ENCODE measurements around the gene MPRIP.
"Not testable (repeated sequence)": the region's sequence is repeated elsewhere in the genome, so short reads cannot be mapped to it uniquely, and the experiment has no call there.

The MPRIP gene

DNA sequence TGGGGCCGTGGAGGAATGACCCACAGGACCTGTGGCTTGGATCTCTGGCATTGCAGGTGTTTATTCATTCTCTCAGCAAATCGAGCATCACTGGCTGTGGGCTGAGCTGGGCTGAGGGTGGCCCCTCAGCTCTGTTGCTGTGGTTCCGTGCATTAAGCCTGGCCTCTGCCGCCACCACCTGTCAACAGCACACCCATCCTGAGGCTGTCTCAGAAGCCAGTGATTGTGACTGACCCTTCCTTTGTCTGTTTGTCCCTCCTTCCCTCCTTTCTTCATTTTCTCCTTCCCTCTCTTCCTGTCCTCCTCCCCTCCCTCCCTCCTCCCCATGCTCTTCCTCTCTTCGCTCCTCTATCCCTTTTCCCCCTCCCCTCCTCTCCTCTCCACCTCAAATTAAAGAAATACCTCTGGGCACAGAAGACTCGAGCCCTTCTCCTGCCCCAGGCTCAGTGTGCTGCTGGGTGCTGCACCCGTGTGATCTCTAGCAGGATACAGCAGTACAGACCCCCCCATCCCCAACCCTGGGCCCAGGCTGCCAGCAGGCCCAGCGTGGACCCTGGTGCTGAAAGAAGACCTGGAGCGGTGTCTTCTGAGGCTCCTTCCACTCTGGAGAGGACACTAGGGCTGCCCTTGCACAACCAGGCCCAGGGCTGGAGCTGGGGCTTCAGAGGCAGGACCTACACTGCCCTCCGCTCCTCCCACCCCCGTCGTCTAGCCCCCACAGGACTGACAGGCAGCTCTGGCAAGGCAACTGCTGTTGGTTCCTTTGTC is 88.0 kb downstream of the MPRIP start:
- no peak for DNase-seq

- DNase-seq: no peak
These were observed 89.6 kb downstream of the MPRIP start for GRCh38 chr17:17131839-17132238.

DNA sequence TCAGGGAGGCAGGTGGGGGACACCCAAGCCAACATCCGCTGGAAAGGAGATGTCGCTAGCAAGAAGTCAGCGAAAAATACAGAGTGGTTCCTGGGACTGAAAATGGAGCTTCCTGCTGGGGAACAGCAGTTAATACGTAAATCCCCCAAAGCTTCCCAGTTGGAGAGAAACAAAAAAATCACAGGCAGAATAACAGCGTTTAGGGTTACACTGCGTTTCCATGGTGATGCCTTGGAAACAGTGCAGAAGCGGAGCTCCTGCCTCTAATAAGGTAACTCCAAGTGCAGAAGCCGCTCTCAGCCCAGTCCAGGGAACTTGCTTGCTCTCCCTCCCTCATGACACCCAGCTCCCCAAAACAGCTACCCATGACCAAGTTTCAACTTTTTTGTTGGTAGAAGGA is 90.5 kb downstream of the MPRIP start:
- no peak for DNase-seq

GRCh38 chr17:17134051-17134956 is 92.0 kb downstream of the MPRIP start:
- no peak for DNase-seq

DNA sequence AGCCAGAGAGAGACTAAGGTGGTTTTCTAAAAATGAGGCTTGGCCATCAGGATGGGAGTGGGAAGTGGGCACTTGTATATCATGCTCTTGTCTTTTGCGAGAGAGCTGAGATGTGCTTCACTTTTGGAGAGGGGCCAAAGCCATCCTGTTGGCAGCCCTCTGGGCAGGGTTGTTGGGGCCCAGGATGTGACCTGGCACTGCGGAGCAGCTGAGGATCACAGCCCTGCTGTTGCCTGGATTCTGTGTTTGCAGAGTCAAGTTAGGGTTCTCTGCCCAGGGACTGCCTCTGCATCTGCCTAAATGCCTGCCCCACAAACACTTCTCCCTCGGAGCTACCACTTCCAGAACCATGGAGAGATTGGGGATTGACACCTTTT is 92.7 kb downstream of the MPRIP start:
- DNase-seq: no peak

GRCh38 chr17:17136221-17136620 is 94.0 kb downstream of the MPRIP start:
- not testable (repeated sequence) for DNase-seq

GRCh38 chr17:17137731-17138585 is 95.7 kb downstream of the MPRIP start:
- no peak for DNase-seq

DNA sequence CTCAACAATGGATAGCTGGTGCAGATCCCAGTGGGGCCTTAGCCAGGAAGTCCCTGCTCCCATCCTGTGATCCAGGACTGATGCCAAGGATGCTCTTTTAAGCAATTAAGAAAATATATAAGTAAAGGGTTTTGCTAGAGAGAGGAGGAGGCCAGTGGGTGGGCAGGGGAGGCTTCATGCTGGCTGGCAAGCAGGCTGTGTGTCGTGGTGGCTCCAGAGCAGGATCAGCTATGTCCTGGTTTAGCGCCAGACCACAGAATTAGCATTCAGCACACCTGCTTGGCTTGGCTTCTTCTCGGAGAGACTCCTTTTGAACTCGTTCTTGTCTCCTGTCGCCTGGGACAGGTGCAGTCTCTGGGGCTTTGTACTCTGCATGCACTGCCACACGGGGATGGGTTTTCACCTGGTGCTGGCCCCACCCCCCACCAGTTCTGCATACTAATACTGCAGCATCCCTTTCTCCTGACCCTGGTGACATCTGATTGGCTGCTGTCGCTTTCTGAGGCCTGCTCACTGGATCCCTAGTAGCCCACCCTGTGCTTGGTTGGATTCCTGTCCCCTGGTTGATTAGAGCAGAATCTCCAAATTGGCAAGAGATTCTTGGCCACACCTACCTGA is 97.8 kb downstream of the MPRIP start:
- DNase-seq: no peak

GRCh38 chr17:17140590-17140980 is 98.3 kb downstream of the MPRIP start:
- DNase-seq: no peak

DNA sequence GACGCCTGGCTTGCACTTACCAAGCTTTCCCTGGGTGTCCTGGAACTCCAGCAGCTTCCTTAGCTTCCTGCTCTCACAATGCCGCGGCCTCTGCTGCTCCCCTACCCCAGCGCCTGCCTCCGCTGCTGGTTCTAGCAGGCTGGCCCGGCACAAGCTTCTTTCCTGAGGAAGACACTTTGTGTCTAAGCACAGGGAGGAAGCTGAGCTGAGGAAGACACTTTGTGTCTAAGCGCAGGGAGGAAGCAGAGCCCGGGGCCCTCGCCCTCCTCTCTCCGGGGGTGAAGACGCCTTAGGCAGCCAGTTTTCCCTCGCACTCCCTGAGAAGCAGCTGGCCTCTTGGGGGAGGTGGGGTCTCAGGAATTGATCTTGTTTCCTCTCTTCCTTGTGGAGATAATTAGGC is 99.0 kb downstream of the MPRIP start:
- no peak for DNase-seq

DNA sequence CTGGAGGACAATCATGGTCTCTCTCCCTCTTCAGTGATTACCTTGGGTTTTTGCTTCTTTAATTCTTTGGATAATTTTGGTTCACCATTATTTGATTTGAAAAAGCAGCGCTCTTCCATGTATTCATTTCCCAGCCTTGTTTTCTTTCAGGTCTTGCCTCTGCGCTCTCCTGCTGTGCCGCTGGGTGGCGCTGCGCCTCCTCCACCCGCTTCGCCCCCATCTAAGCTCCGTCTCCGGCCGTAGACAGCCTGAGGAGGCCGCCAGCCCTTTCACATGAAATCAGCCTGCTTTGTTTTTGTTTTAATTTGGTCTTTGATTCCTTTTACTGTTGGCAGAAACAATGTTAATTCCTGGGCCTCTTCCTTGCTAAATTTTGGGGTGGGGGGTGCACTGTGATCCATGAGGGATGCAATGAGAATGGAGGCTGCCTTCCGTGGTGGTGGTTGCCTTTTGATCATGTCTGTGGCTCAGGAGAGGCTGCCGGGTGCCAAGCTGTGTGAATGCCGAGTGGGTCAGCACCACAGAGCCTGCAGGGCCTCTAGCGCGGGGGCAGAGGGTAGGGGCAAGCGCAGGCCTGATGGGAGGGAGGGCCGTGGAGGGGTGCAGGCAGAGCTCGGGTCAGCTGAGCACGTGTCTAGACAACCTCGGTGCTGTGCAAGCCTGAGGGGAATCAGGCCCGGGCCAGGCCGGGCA is 99.7 kb downstream of the MPRIP start:
- DNase-seq: no peak

GRCh38 chr17:17142556-17142955 is 100.3 kb downstream of the MPRIP start:
- DNase-seq: no peak

GRCh38 chr17:17143501-17143900 is 101.2 kb downstream of the MPRIP start:
- DNase-seq: no peak

DNA sequence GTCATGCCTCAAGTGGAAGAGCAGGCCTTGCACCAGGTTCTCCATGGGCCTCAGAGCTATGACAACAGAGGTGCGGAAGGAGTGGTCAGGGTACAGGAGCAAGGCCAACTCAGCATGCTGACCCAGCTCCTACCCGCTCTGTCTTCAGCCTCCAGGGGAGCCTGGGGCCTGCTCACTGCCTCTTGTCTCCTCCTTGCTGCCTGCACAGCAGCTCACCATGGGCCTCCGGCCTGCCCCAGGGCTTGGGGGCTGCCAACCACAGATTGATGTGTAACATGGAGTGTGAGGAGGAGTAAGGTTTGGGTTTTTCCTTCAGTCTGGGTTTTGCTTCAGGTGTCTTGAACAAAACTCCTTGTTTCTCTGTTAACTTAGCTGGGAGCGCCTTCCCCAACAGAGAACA is 101.8 kb downstream of the MPRIP start:
- DNase-seq: no peak

DNA sequence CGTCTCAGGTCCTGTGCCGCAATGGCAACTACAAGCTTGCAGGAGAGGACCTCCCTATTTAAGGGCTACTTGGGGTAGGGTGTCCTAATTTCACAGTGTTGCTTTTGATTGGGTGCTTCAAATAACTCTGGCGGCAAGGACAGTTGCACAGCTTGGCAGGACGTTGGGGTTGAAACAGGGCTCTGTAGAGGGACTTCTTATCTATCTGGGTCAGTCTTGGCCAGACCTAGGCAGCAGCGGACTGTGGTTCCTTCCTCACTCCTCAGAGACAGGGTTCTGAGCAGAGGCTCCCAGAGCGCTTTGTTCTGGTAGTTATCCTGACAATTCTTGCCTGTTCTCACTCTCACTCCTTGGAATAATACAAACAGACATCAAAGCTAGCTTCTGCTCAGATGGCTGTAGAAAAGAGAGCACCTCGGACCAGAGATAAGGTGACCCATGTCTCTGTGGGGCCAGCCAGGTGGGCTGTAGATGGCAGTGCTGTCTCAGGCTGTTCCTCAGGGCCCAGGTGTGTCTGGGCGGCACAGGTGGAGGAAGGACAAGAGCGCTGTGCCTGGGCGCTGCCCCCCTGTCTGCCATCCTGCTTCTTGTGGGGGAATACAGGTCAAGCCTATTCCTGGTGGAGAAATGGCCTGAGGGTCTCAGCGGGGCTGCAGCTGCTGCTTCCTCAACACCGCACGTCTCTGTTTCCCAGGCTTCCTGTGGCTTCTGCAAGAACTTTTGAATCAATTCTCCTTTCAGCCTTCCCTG is 102.8 kb downstream of the MPRIP start:
- no peak for DNase-seq

GRCh38 chr17:17146786-17147406 is 104.6 kb downstream of the MPRIP start:
- peak; percentile 31 to 40 for DNase-seq

DNA sequence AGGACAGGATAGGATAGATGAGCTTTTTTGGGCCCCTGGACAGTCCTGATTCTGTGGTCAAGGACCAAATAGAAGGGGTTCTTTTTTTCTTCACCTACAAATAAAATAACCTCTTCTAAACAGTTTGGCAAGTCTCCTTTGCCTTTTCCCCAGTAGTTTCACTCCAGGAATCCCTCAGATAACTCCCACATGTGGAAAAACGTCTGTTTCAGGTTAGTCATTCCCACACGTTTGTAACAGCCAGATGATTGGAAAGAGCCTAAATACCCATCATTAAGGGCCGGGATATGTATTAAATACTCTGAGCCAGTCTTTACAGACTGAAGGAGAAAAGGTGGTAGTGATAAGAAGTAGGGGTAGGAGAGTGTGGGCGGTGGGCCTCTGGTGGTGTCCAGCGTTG is 105.6 kb downstream of the MPRIP start:
- no peak for DNase-seq

- no peak for DNase-seq
These were observed 107.5 kb downstream of the MPRIP start for GRCh38 chr17:17149520-17150447.

GRCh38 chr17:17150448-17150800 is 108.2 kb downstream of the MPRIP start:
- no peak for DNase-seq

DNA sequence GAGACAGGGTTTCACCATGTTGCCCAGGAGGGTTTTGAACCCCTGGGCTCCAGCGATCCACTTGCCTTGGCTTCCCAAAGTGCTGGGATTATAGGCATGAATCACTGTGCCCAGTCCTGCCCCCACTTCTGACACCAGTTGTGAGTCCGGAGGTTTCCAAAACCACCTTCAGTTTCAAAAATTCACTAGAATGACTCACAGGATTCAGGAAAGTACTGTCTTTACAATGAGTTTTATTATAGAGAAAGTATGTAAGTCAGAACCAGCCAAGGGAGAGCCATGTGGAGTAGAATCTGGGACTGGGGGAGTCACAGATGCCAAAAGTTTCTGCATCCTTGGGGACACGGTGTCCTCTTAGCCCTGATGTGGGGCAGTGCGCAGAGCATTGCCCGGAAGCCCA is 108.8 kb downstream of the MPRIP start:
- peak; percentile 75 to 88 for DNase-seq

Data from SW 1271 (cell line).